Measurements from ENCODE around the gene RAD51B.

Gene RAD51B

GRCh38 chr14:68412505-68413465 lies 593.2 kb downstream of the RAD51B start:
- Histone ChIP-seq H3K36me3 (ENCODE audit: control insufficient read depth, insufficient read depth, low read length) (no peaks in the 10 kb centered on the region), H3K9me3 (ENCODE audit: control insufficient read depth, low read length) (no peaks in the 10 kb centered on the region), H3K4me3 (ENCODE audit: extremely low read depth, insufficient read depth, low read length, poor library complexity, severe bottlenecking) (no peak overlapping the region), H3K27ac (ENCODE audit: low read depth, low read length, severe bottlenecking) (no peak overlapping the region), H3K4me1 (ENCODE audit: control insufficient read depth, insufficient read depth, low read length, poor library complexity, severe bottlenecking) (no peaks in the 10 kb centered on the region)
- no CpG with 5 or more reads among the region's 4 CpGs for WGBS, 2 experiments (ENCODE audit: insufficient coverage in 2 of 2)

DNA sequence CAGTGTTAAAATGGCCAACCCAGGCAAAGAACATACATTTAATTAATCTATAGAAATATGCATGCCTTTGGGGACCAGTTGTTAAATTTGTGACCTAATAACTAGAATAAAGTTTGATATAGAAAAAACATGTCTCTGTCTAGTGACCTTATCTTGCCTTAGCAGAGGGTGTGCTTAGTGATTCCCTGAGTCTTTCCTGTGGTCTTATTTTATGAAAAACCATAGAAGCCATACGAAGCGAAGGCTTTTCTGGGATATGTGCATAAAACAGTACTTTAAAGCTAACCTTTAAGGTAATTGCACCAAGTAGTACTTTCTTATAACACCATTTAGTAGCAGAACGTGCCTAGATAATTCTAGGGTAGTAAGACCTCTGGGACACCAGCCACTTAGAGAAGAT lies 593.9 kb downstream of the RAD51B start:
- WGBS, 2 experiments (ENCODE audit: insufficient coverage in 2 of 2): no CpG with 5 or more reads among the region's 3 CpGs
- no peak overlapping the region for H3K27ac ChIP-seq (ENCODE audit: low read depth, low read length, severe bottlenecking)
- no peak overlapping the region for H3K4me3 ChIP-seq (ENCODE audit: extremely low read depth, insufficient read depth, low read length, poor library complexity, severe bottlenecking)
- H3K36me3 ChIP-seq (ENCODE audit: control insufficient read depth, insufficient read depth, low read length): no peaks in the 10 kb centered on the region
- H3K4me1 ChIP-seq (ENCODE audit: control insufficient read depth, insufficient read depth, low read length, poor library complexity, severe bottlenecking): no peaks in the 10 kb centered on the region
- no peaks in the 10 kb centered on the region for H3K9me3 ChIP-seq (ENCODE audit: control insufficient read depth, low read length)

GRCh38 chr14:68414121-68414520 lies 594.5 kb downstream of the RAD51B start:
- Histone ChIP-seq H3K4me1 (ENCODE audit: control insufficient read depth, insufficient read depth, low read length, poor library complexity, severe bottlenecking) (no peaks in the 10 kb centered on the region), H3K4me3 (ENCODE audit: extremely low read depth, insufficient read depth, low read length, poor library complexity, severe bottlenecking) (no peak overlapping the region), H3K9me3 (ENCODE audit: control insufficient read depth, low read length) (no peaks in the 10 kb centered on the region), H3K36me3 (ENCODE audit: control insufficient read depth, insufficient read depth, low read length) (no peaks in the 10 kb centered on the region), H3K27ac (ENCODE audit: low read depth, low read length, severe bottlenecking) (no peak overlapping the region)
- WGBS, 2 experiments (ENCODE audit: insufficient coverage in 2 of 2): 100% methylated on average over 2 of the region's 2 CpGs

GRCh38 chr14:68416171-68416570 lies 596.6 kb downstream of the RAD51B start:
- H3K27ac ChIP-seq (ENCODE audit: low read depth, low read length, severe bottlenecking): no peak overlapping the region

GRCh38 chr14:68417009-68417650 lies 597.6 kb downstream of the RAD51B start:
- Histone ChIP-seq H3K4me3 (ENCODE audit: extremely low read depth, insufficient read depth, low read length, poor library complexity, severe bottlenecking) (no peak overlapping the region), H3K27ac (ENCODE audit: low read depth, low read length, severe bottlenecking) (no peak overlapping the region), H3K9me3 (ENCODE audit: control insufficient read depth, low read length) (no peaks in the 10 kb centered on the region), H3K36me3 (ENCODE audit: control insufficient read depth, insufficient read depth, low read length) (no peaks in the 10 kb centered on the region), H3K4me1 (ENCODE audit: control insufficient read depth, insufficient read depth, low read length, poor library complexity, severe bottlenecking) (no peaks in the 10 kb centered on the region)
- WGBS, 2 experiments (ENCODE audit: insufficient coverage in 2 of 2): 100% methylated on average over 1 of the region's 5 CpGs; no CpG with 5 or more reads in 1 of the 2 experiments

More at GRCh38 chr14:68416171-68416570, 596.6 kb downstream of the RAD51B start:
- H3K36me3 ChIP-seq (ENCODE audit: control insufficient read depth, insufficient read depth, low read length): no peaks in the 10 kb centered on the region
- no peak overlapping the region for H3K4me3 ChIP-seq (ENCODE audit: extremely low read depth, insufficient read depth, low read length, poor library complexity, severe bottlenecking)
- 72 to 100% methylated on average over 1 to 2 of the region's 4 CpGs for WGBS, 2 experiments (ENCODE audit: insufficient coverage in 2 of 2)
- H3K9me3 ChIP-seq (ENCODE audit: control insufficient read depth, low read length): no peaks in the 10 kb centered on the region
- H3K4me1 ChIP-seq (ENCODE audit: control insufficient read depth, insufficient read depth, low read length, poor library complexity, severe bottlenecking): no peaks in the 10 kb centered on the region

DNA sequence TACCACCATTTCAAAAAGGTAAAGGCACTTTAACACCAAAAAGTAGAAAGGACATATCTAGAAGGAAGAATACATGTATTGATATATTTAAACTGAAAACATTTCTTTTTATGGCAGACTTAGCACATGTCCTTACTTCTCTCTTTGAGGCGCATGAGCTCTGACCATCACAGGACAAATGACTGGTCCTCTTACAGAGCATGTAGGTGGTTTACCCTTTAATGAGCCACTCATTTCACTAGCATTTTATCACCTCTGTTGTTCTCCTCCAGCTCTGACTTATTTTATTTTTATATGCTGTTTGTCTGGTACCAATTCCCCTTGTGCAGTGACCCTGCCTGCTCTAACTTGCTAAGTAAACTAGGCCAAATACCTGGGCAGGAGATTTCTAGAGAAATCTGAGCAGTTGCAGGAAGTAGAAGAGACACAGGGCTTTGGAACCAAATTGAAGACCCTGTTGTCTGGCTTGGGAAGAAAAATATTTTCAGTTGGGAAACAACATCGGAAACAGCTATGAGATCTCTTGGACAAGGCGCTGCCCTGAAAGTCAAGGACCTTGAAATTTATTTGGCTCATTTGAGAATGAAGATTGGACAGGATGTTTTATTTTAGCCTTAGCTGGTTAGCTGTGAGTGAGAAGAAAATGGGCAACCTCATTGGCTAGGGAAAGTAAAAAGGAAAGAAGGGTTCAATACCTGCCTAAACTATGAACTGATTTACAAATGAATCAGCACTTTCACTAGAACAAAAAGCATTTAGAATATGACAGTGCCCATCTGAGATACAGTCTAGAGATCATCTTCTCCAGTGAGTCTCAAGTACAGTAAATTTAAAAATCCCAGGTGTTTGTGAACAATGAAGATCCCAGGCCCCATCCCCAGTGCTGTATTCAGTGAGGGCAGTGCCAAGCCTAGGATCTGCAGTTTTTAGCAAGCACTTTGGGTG lies 598.9 kb downstream of the RAD51B start:
- 92 to 96% methylated on average over 3 of the region's 3 CpGs for WGBS, 2 experiments (ENCODE audit: insufficient coverage in 2 of 2)
- Histone ChIP-seq H3K36me3 (ENCODE audit: control insufficient read depth, insufficient read depth, low read length) (no peaks in the 10 kb centered on the region), H3K4me1 (ENCODE audit: control insufficient read depth, insufficient read depth, low read length, poor library complexity, severe bottlenecking) (no peaks in the 10 kb centered on the region), H3K4me3 (ENCODE audit: extremely low read depth, insufficient read depth, low read length, poor library complexity, severe bottlenecking) (no peak overlapping the region), H3K9me3 (ENCODE audit: control insufficient read depth, low read length) (no peaks in the 10 kb centered on the region), H3K27ac (ENCODE audit: low read depth, low read length, severe bottlenecking) (no peak overlapping the region)

DNA sequence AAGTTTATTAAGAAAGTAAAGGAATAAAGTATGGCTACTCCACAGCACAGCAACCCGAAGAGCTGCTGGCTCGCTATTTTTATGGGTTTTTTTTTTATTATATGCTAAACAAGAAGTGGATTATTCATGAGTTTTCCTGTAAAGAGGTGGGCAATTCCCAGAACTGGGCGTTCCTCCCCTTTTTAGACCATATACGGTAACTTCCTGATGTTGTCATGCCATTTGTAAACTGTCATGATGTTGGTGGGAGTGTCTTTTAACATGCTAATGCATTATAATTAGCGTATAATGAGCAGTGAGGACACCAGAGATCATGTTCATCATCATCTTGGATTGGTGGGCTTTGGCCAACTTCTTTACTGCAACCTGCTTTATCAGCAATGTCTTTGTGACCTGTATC lies 600.8 kb downstream of the RAD51B start:
- Histone ChIP-seq H3K9me3 (ENCODE audit: control insufficient read depth, low read length) (no peaks in the 10 kb centered on the region), H3K4me1 (ENCODE audit: control insufficient read depth, insufficient read depth, low read length, poor library complexity, severe bottlenecking) (no peaks in the 10 kb centered on the region), H3K4me3 (ENCODE audit: extremely low read depth, insufficient read depth, low read length, poor library complexity, severe bottlenecking) (no peak overlapping the region), H3K36me3 (ENCODE audit: control insufficient read depth, insufficient read depth, low read length) (no peaks in the 10 kb centered on the region), H3K27ac (ENCODE audit: low read depth, low read length, severe bottlenecking) (no peak overlapping the region)
- 80% methylated on average over 2 of the region's 5 CpGs; no CpG with 5 or more reads in 1 of the 2 experiments for WGBS, 2 experiments (ENCODE audit: insufficient coverage in 2 of 2)

DNA sequence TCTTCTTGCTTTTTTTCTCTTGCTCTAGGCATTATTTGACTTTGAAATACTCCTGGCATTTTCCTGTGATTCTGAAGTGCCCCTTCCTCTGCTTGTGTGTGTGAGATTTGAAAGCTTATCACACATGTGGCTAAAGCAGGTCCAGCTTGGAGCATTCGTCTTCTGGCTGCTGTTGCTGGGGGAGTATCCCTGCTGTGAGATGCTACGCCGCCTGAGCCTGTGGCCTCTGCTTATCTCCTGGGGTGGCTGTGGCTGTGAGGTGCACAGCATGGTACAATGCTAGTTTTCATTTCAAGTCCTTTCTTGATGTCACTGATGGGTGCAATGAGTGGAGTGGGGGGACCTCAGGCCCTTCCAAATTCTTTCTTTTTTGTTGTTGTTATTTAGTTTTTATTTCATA lies 601.5 kb downstream of the RAD51B start:
- Histone ChIP-seq H3K36me3 (ENCODE audit: control insufficient read depth, insufficient read depth, low read length) (no peaks in the 10 kb centered on the region), H3K27ac (ENCODE audit: low read depth, low read length, severe bottlenecking) (no peak overlapping the region), H3K9me3 (ENCODE audit: control insufficient read depth, low read length) (no peaks in the 10 kb centered on the region), H3K4me1 (ENCODE audit: control insufficient read depth, insufficient read depth, low read length, poor library complexity, severe bottlenecking) (no peaks in the 10 kb centered on the region), H3K4me3 (ENCODE audit: extremely low read depth, insufficient read depth, low read length, poor library complexity, severe bottlenecking) (no peak overlapping the region)
- WGBS, 2 experiments (ENCODE audit: insufficient coverage in 2 of 2): 60% methylated on average over 3 of the region's 3 CpGs; no CpG with 5 or more reads in 1 of the 2 experiments

GRCh38 chr14:68423686-68424085 lies 604.1 kb downstream of the RAD51B start:
- Histone ChIP-seq H3K36me3 (ENCODE audit: control insufficient read depth, insufficient read depth, low read length) (no peaks in the 10 kb centered on the region), H3K4me3 (ENCODE audit: extremely low read depth, insufficient read depth, low read length, poor library complexity, severe bottlenecking) (no peak overlapping the region), H3K9me3 (ENCODE audit: control insufficient read depth, low read length) (no peaks in the 10 kb centered on the region), H3K27ac (ENCODE audit: low read depth, low read length, severe bottlenecking) (no peak overlapping the region), H3K4me1 (ENCODE audit: control insufficient read depth, insufficient read depth, low read length, poor library complexity, severe bottlenecking) (no peaks in the 10 kb centered on the region)
- WGBS, 2 experiments (ENCODE audit: insufficient coverage in 2 of 2): no CpG with 5 or more reads among the region's 2 CpGs

GRCh38 chr14:68424443-68425172 lies 605.0 kb downstream of the RAD51B start:
- H3K27ac ChIP-seq (ENCODE audit: low read depth, low read length, severe bottlenecking): no peak overlapping the region
- WGBS, 2 experiments (ENCODE audit: insufficient coverage in 2 of 2): 25 to 45% methylated on average over 1 to 2 of the region's 2 CpGs
- no peaks in the 10 kb centered on the region for H3K9me3 ChIP-seq (ENCODE audit: control insufficient read depth, low read length)
- H3K36me3 ChIP-seq (ENCODE audit: control insufficient read depth, insufficient read depth, low read length): no peaks in the 10 kb centered on the region
- no peak overlapping the region for H3K4me3 ChIP-seq (ENCODE audit: extremely low read depth, insufficient read depth, low read length, poor library complexity, severe bottlenecking)
- H3K4me1 ChIP-seq (ENCODE audit: control insufficient read depth, insufficient read depth, low read length, poor library complexity, severe bottlenecking): no peaks in the 10 kb centered on the region

Measured in mesodermal cell (in vitro differentiated cells).